ENCODE measurements around the gene DMRT2.

- TF ChIP-seq CTCF (IDR thresholded peaks at IDR 0.05; ENCODE audit: low read depth, low read length, missing input control) (no peak), EGR1 (IDR thresholded peaks at IDR 0.05; ENCODE audit: low read depth in 2 of 2) (no peak), HNF4A (conservative IDR thresholded peaks at IDR 0.05) (no peak), MAX (IDR thresholded peaks at IDR 0.05) (no peak), RAD21 (IDR thresholded peaks at IDR 0.05) (no peak), SP1 (IDR thresholded peaks at IDR 0.05) (no peak), YY1 (IDR thresholded peaks at IDR 0.05) (no peak), REST (IDR thresholded peaks at IDR 0.05) (no peak), ATF3 (IDR thresholded peaks at IDR 0.05) (no peak), RXRA (IDR thresholded peaks at IDR 0.05) (no peak), TAF1 (conservative IDR thresholded peaks at IDR 0.05) (no peak), GABPA (IDR thresholded peaks at IDR 0.05 in 1 of 2, conservative IDR thresholded peaks at IDR 0.05 in 1 of 2) (no peak), JUND (IDR thresholded peaks at IDR 0.05) (no peak), HNF4G (IDR thresholded peaks at IDR 0.05) (no peak)
These were observed 37.1 kb downstream of the DMRT2 start for GRCh38 chr9:1087120-1087881.
